NCI-H1092 treated with DMSO at 0.1 percent for 48 hours (cell line): ENCODE data around the gene B3GNT7.
"Not testable (repeated sequence)": the region's sequence is repeated elsewhere in the genome, so short reads cannot be mapped to it uniquely, and the experiment has no call there.

ENCODE experiments used
- DNase-seq: peaks from one replicate; lab custom pipeline; 2025; lab: John Stamatoyannopoulos, UW

The B3GNT7 gene

DNA sequence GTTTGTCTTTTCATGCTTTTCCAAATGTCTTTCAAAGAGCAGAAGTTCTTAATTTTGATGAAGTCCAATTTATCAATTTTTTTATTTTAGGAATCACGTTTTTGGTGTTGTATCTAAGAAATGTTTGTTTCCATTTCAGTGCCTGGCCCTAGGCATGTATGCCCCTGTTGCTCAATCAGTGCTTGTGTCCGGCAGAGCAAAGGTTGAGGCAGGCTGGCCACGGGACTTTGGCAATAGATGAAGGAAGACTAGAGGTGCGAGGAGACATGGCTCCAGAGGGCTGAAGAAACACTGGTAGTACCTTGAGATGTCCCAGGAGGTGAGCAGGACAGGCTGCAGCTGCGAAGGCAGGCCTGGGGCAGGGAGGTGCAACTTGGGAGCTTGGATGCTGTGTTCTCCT, 10.1 kb upstream of the B3GNT7 start:
- DNase-seq = no peak

DNA sequence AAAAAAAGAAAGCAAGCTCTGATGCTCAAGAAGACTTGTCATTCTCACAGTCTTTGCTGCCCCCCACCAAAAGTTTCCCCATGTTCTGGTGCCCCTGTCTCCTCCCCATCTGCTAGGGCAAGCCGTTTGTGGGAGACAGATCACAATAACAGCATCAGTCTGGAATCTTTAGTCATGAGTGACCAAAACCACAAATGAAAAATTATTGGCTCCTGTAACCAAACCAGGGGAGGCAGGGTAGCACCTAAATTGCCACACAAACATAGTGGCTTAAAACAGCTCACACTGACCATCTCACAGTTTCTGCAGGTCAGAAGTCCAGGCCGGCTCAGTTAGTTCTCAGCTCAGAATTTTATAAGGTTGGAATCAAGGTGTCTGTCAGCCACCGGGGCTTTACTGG, 9.1 kb upstream of the B3GNT7 start:
- DNase-seq = no peak

DNA sequence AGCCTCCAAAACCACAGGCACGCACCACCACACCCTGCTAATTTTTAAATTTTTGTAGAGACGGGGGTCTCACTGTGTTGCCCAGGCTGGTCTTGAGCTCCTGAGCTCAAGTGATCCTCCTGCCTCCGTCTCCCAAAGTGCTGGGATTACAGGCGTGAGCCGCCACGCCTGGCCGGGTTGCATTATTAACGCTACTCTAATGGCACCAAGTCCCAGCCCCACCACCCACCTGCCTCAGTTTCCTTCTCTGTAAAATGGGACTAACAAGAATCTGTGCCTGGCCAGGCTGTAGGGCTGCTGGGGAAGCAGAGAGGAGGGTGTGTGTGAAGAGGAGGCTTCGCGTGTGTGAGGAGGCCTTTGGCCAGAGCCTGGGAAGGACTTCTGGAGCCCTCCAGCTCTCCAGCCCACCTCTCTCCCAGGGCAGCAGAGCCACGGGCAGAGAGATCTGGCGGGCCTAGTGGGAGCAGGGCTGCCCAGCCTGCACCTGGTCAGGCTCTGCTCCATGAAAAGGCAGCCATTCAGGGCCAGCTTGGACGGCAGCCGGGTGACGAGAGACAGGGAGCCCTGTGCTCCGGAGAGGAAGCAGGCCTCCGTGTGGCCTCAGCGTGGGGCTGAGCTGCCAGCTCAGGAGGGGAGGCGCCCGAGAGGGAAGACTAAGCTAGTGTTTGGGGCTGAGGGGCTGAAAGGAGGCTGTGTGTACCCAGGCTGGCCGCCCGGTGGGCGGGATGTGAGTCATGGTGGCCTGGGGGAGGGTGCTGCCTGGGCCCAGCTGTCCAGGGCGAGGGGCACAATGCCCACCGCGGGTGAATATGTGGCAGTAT, 7.4 kb upstream of the B3GNT7 start:
- DNase-seq = no peak

DNA sequence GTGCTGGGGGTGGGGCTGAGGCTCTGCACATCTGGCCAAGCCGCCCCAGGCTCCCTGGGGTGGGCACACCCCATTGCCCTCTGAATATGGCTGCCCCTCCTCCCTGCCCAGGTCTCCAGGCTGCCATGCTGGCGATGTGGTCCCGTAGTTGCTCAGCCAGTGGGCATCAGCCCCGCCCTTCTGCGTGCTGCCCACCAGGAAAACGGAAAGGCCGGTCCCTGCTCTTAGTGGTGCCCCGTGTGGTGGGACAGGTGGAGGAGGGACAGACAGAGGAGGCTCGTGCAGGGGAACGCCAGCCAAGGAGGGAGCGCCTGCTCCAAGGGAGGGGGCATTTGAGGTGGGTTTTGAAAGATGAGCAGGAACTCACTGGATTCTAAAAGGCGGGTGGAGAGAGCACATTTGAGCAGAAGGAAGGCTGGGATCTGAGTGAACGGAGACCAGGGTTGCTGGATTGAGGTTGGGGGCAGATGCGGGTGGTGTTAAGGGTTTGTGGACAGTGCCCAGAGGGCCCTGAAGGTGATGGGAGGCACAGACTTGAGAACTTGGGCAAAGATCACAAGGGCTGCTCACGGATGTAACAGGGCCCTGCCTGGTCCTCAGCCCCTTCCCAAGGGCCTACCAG, 6.7 kb upstream of the B3GNT7 start:
- no peak for DNase-seq

DNA sequence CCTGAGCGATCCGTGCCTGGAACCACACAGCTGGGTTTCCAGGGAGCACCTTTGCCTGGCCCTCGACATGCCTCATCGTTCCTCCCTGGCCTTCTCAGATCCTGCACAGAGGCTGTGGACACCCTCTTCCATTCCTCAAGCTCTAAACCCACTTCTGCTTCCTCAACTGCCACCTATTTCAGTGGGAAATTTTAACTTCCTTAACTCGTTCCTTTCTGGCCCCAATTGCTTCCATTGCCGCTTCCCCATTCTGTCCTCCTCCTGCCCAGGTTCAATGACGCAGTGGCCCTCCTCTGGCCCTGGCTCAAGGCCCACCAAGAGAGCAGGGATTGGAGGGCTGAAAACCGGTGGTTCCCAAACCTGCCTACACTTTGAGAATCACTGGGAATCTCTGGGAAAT, 4.8 kb upstream of the B3GNT7 start:
- DNase-seq = no peak

DNA sequence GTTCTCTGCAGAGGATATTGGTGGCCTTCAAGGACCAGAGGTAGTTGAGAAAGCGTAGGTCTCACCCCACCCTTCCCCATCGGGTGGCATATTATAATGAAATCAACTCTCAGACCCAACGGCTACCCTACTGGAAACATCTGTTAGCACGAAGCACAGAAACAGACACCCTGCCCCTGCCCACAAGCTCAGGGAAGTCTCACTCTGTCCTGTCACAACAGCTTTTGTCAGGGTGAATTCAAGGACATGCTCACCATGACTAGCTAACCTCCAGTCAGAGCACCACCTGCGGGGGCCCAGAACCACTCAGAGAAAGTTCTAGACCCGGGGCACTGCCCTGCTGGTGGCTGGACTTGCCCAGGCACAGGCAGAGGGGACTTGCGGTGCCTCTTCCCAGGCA, 3.5 kb upstream of the B3GNT7 start:
- DNase-seq = no peak

DNA sequence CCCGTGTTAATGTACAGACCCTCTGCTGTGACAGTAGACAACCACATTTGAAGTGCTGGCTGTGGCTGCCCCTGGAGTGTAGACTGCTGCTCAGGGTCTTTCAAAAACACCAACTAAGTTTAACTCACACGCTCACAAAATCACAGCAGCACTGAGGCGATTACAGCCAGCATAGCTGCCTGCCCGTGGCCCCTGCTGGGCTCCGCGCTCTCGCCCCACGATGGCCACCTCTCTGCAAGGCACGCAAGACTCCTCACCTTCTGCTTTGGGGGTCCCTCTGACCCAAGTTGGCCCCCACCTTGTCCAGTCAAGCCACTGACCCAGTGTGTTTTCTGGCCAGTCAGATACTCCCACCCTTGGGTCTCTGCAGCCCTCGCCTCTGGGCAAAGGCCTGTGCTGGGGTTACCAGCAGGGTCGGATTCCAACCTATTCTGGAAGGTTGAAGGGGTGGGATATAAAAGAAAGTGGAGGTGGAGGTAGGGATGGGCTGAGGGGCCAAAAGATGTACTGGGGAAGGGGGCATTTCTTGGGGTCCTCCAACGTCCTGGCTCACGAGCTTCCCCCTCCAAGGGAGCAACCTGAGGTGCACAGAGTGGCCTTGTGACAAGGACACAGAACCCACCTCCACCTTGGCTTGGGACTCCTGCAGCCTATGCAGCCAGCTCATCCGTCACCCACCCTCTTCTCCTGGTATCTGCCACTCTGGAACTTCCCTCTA, 2.9 kb upstream of the B3GNT7 start:
- no peak for DNase-seq

DNA sequence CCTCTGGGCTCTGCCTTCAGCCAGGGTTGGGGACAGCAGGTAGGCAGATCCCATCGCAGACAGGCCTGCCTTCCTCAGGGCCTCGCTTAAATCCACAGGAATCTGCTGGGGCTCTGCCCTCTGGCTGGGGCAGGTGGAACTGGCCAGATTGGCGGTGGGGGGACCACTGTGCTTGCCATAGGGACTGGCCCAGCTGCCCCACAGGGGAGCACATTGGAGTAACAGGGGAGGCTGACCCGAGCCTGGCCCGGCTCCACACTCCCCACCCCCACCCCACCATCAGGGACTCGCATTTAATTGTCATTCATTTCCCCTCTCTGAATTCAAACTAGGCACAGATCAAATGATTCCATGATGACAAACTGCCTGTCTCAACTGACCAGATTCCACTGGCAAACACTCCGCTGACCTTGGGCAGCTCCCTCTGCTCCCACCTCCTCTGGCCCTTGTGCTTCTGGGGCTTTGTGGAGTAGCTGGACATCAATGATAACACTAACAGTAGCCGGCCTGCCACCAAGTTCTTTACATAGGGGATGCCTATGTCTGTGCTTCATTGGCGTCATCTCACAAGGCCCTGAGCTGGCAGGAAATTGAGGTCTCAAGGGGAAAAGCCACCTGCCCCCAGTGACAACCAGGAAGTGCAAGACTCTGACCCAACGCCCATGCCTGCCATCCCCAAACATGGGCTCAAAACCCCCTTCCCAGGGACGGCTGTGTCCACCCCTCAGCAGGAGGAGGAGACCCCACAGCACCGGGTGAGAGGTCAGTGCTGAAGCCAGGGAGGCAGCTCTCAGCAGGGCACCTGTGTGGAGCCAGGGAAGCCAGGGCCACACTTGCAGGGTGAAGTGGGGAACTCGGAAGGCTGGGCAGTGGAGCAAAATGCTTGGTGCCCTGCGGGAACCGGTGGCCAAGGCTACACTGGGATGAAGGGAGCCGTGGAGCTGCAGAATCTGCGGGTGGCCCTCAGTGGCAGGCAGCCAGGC, 2.1 kb upstream of the B3GNT7 start:
- DNase-seq = no peak

DNA sequence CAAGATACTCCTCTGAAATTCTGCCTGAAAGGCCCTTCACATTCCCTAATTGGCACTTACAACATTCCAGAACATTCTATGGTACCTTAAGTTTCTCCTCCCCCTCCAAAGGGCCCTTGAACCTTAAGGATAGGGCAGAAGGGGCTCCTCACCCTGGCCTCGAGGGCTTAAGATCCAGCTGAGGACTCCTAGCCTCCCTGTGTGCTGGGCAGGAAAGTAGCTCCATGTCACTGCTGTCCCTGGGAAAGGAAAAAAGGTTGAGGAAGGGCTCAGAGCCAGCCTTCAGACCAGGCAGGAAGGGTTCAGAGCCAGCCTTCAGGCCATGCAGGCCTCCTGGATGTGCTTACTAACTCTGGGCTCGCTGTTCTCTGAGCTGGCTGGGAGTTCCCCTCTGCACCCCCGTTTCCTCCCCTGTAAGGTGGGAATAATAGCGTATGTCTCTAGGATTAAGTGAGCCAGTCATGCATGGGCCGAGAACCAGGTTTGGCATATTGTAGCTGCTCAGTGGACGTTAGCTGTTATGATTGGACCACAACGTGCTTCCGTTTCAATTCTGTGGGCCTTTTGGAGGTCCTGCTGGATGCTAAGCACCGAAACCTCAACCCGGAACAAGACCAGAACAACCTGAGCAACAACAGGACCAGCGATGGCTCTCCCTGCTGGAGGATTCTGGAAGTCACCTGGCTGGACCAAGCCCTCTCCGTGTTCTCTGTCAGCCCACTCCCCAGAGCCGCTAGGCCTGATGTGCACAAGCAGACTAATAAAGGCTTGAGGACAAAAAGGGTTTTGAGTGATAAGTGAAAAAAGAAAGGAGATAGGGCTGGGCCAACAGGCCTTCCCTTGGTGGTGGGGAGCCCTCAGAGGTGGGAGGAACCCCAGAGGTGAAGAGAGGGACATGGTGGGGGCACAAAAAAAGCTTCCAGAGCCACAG, 1.0 kb upstream of the B3GNT7 start:
- no peak for DNase-seq

DNA sequence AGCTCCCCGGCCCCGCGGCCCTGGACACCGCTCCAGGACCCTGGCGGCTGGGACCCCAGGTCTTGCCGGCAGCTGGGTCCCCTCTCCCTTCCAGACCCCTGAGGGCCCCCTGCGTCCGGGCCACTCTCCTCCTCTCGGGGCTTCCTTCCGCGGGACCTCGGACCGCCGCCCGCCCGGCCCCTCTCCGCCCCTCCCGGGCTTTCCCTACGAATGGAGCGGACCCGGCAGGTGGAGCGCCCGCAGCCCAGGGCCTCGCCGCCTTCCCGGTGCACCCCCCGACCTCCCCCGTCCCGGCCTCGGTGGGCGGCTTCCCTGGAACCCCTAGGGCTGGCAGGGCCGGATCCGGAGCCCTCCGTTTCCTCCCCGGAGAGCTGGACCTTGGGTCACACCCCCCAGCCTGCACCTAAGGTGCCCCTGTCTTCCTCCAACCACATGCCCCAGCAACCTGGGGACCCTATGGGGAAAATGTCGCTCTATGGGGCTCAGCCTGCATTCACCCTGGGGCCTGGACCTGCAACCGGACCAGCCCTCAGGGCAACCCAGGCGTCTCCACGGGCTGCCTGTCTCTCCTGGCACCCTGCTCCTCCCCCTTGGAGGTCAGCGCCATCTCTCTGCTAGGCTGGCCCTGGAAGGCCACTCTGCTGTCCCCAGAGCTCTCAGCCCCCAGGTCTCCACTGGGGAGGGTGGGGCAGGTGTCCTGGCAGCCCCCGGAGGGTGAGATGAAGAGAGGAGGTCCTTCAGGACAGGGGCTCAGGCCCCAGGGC, 730 bp downstream of the B3GNT7 start:
- DNase-seq = no peak

DNA sequence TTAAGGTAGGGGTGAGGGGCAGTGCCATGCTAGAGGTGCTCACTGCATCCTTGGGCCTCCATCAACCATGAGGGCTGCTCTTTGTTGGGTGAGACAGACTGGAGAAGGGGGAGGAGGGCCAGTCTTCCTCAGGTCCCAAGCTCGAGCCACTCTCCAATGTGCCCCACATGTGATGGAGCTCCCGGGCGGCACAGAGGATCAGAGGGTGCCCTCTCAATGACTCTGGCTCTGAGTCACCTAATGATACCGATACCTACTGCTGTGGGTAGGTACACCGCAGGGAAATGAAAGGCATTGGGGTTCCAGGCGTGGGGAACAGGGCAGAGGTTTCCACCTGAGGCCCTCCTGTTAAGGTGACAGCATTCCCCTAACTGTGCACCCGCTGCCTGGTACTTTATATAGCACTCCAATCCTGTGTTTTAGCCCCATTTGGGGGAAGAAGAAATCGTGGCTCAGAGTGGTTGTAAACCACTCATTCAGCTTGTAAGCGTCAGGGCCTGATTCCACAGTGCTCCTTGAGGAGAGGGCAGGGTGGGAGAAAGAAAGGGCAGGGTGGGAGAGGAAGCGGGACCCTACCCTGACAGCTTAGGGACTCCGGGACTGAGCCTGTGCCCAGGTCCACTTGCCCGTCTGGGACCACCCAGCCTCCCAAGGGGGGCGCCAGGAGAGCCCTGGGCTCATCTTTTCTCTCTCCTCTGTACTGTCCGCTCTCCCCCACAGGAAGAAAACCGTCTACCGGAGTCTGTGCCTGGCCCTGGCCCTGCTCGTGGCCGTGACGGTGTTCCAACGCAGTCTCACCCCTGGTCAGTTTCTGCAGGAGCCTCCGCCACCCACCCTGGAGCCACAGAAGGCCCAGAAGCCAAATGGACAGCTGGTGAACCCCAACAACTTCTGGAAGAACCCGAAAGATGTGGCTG, 1.8 kb downstream of the B3GNT7 start:
- DNase-seq = no peak

DNA sequence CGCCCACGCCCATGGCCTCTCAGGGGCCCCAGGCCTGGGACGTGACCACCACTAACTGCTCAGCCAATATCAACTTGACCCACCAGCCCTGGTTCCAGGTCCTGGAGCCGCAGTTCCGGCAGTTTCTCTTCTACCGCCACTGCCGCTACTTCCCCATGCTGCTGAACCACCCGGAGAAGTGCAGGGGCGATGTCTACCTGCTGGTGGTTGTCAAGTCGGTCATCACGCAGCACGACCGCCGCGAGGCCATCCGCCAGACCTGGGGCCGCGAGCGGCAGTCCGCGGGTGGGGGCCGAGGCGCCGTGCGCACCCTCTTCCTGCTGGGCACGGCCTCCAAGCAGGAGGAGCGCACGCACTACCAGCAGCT, 2.4 kb downstream of the B3GNT7 start:
- DNase-seq = no peak

DNA sequence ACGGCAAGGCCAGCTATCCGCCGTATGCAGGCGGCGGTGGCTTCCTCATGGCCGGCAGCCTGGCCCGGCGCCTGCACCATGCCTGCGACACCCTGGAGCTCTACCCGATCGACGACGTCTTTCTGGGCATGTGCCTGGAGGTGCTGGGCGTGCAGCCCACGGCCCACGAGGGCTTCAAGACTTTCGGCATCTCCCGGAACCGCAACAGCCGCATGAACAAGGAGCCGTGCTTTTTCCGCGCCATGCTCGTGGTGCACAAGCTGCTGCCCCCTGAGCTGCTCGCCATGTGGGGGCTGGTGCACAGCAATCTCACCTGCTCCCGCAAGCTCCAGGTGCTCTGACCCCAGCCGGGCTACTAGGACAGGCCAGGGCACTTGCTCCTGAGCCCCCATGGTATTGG, 3.1 kb downstream of the B3GNT7 start:
- DNase-seq = no peak

DNA sequence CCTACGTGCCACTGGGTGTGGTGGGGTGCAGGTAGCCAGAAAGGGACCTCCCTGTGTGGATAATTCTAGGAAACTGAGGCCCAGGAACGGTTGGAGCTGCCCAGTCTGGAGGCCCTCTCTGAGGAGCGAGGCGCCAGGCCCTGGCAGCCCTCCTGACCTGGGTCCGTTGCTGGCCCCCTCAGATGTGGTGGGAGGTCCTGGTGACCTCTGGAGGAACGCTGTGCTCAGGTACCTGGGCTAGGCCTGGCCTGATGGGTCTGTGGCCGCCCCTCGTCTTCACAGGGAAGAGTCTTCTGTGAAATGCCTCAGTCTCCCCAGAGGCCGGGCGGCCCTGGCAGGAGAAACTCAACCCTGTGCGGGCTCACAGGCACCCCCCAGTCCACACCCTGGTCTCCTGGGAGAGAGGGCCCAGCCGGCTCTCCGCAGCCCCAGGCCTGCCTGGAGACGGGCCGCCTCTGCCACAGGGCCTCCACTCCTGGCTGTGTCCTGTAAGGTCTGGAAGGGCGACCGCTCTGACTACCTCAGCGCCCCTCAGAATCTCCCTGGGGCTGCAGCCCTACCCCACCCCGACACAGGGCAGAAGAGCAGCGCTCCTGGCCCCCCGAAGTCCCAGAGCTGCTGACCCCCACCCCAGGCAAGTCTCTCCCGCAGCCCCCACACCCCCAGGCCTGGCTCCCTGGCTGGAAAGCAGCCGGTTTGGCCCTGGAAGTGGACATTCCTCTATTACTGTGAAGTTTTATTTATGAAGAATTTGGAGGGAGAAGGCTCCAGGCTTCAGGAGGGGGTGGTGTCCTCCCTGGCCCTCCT, 3.7 kb downstream of the B3GNT7 start:
- DNase-seq = no peak

DNA sequence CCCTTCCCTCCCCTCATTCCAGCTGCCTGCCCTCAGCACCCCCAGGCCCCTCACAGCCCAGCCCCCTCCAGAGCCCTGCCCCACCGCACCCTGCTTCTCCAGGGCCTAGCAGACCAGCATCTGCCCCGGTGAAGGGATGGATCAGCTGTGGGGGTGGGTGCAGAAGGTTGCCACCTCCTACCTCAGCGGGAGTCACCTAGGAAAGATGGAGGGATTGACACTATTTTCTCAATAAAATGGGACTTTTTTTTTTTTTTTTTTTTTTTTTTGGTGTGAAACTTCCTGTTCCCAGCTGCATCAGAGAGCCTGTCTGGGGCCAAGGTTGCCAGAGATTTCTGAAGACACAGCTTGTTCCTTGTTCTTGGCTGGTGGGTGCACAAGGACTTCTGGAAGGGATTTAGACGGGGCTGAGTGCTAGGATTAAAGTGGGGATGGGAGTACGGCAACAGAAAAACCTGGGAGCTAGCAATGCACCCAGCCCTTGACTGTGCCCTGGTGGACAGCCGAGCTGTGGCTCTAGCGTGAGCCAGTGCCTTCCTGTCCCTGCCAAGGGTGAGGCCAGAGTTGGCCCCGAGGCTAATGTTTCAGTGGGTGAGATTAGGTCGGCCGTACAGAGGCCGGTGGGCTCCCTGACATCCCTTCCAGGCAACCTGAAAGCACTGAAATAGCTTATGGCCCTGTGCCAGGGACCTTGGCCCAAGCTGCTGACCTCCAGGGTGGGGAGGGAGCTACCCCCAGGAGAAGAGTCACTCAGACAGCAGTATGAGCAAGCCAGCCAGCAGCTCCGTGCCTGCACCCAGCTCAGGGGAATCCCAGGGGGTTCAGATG, 4.6 kb downstream of the B3GNT7 start:
- DNase-seq = peak; percentile 3

DNA sequence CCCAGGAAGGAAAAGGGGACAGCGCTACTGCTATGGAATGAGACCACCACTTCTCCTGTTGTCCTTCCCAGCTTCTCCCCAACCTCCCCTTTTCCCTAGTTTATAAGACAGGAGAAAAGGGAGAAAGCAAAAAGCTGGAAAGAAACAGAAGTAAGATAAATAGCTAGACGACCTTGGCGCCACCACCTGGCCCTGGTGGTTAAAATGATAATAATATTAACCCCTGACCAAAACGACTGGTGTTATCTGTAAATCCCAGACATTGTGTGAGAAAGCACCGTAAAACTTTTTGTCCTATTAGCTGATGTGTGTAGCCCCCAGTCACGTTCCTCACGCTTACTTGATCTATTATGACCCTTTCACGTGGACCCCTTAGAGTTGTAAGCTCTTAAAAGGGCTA, 5.2 kb downstream of the B3GNT7 start:
- DNase-seq = not testable (repeated sequence)

DNA sequence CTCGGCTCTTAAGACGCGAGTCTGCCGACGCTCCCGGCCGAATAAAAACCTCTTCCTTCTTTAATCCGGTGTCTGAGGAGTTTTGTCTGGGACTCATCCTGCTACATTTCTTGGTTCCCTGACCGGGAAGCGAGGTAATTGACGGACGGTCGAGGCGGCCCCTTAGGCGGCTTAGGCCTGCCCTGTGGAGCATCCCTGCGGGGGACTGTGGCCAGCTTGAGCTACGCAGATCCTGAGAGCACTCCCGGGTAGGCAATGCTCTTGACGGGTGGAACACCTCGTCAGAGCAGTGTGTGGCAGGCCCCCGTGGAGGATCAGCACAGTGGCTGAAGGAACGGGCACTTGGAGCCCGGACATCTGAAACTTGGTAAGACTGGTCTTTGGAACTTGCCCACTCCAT, 5.6 kb downstream of the B3GNT7 start:
- not testable (repeated sequence) for DNase-seq
